HG03097 (cell line): ENCODE data around the gene PVR.
"Not testable (repeated sequence)": the region's sequence is repeated elsewhere in the genome, so short reads cannot be mapped to it uniquely, and the experiment has no call there.

ENCODE experiments used
- ATAC-seq: cut with Tn5 transposase; IDR thresholded peaks from one replicate; pipeline ENCODE4 v1.9.1; 2021; ENCODE audit not compliant: unreplicated experiment, low FRiP score

PVR gene

DNA sequence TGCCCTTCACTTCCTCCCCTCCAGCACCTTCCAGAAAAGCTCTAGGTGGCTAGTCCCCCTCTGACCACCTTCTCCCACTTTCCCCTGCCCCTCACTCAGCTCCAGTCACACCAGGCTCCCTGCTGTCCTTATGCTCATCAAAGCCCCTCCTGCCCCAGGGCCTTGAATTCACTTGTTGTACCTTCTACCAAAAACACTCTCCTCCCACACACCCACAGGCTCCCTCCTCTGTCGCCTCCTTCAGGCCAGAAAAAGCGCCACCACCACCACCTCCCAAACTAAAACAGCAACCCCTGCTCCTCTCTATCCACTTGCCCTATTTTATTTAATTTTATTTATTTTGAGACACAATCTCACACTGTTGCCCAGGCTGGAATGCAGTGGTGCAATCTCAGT is 50.5 kb downstream of the PVR start:
- ATAC-seq: no peak

GRCh38 chr19:44696939-44697669 is 53.4 kb downstream of the PVR start:
- no peak for ATAC-seq

DNA sequence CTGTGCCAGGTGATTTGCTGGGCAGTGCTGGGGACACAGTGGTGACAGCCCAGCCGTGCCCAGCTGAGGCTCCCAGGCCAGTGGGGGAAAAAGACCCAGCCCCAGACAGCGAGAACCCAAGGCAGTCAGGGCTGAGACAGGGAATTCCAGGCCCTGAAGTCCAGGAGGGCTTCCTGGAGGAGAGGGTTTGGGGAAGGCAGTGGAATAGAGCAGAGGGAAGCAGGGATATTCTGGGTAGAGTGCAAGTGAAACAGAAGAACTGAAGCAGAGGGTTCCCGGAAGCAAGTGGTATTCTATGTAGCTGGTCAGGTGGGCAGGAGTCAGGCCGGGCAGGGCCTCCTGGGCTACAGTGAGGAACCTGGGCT is 53.9 kb downstream of the PVR start:
- no peak for ATAC-seq

DNA sequence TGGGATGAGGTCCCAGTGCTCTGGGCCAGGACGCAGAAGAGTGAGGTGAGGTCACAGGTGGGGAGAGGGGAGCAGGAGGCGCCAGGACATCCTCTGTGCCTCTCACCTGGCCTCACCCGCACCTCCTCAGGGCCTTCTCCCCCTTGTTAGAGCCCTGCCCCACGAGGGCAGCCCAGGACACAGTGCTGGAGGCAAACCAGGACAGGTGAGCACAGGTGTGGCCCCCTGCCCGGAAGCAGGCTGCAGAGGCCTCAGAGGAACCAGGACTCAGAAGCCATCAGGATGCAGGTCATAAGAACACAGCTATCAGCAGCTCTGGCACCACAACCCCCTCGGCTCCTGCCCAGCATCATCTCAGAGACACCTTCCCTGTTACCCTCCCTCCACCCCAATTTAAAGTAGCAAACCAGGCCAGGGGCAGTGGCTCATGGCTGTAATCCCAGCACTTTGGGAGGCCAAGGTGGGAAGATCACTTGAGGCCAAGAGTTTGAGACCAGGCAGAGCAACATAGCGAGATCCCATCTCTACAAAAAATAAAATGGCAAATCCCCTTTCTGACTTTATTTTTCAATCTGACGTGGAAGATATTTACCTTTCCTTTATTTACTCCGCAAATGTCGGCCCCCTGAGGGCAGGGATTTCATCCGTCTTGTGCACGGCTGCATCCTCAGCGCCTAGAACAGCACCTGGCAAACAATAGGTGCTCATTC is 54.9 kb downstream of the PVR start, which contains the start of gene CEACAM16:
TSS of gene CEACAM16 (plus strand) at position 660 of the 710 bp plus-strand sequence. CDS start 2,306 bp downstream, outside the sequence.
- no peak for ATAC-seq

DNA sequence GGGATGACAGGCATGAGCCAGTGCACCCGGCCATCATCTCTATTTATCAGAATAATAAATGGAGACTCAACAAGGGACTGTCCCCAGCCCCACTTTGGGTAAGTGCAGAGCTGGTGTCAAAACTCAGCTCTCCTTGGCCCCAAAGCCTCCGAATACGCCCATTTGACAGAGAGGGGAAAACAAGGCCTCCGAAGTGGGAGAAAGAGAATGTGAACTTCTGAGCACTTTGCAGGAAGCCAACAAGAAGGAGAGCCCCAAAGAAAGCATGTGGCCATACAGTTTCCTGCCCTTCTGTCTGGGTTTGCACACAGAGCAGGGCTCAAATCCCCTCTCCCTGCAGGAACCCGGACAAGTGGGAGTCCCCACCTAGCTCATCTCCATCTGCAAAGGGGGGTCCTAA is 56.8 kb downstream of the PVR start:
- ATAC-seq: no peak

DNA sequence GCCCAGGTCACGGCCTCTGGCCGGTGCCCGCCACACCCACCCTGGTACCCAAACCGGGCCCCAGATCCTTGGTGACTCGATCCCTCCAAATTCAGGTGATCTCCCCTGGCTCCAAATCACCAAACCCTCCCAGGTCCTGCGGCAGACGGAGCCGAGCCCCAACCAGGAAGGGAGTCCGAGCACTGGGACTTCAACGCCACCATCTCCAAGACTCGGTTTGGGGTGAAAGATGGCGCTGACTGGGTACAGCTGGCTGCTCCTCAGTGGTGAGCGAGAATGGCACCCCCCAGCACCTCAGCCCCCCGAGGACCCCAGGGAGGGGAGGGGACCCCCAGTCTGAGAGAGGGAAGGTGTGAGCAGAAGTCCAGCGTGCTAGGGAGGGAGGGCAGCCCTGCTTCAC is 57.5 kb downstream of the PVR start:
- ATAC-seq: no peak

DNA sequence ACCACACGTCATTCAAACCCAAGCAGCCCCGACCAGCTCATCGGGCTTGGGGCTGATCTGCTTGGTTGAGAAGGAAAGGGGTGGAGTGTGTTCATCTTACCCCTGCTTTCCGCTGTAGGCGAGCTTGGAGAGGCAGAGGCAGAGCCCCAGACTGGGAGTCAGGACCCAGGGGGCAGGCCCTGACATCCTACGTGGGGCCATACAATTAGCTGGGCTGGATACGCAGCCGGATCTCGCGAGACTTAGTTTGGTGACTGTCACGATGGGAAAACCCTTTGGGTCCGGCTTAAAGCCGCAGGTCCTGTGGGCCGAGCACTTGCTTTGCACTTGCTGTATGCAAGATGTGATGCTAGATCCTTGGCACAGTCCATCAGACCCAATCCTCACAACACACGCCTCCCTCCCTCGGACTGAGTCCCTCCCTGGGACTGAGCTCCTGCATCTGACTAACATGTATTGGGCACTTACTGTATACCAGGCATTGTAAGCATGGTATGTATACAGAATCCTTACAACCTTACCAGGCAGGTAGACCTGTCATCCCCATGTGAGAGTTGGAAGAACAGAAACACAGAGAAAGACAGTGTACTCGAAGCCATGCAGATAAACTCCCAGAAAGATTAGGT is 59.0 kb downstream of the PVR start:
- no peak for ATAC-seq

DNA sequence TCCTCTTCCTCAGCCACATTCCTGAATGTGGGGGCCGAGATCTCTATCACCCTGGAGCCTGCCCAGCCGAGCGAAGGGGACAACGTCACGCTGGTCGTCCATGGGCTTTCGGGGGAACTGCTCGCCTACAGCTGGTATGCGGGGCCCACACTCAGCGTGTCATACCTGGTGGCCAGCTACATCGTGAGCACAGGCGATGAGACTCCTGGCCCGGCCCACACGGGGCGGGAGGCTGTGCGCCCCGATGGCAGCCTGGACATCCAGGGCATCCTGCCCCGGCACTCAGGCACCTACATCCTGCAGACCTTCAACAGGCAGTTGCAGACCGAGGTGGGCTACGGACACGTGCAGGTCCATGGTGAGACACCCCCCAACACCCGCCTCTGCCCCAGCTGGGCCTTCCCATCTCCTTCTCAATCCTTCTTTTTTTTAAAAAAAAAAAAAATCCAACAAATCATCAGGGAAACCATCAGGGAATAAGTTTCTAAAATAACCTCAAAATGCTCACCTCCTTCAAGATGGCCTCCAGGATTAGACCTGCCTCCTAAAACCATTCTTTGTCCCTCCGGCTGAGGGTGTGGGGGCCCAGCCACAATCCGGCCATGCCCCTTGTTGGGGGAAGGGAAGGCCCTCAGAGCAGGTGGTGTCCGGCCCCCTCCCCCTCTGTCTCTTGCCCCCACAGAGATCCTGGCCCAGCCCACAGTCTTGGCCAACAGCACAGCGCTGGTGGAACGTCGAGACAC is 59.8 kb downstream of the PVR start:
- ATAC-seq: no peak

DNA sequence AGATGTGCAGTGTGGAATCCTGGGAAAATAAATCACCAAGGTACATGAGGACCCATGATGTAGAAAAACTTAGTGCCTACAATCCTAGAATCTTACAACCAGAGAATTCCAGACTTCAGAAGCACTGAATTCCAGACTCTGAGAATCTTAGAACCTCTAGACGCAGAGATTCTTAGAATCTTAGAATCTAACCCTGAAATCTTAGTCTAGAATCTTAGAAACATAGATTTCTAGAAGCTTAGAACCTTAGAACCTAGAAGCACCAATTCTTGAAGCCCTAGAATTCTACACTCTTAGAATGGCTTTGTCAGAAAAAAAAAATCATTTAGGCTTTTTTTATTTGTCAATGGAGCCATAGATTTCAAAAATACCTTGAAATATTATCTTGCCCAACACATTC is 61.3 kb downstream of the PVR start:
- ATAC-seq: no peak

- ATAC-seq: no peak
Measured at GRCh38 chr19:44705502-44706010, 61.8 kb downstream of the PVR start.

DNA sequence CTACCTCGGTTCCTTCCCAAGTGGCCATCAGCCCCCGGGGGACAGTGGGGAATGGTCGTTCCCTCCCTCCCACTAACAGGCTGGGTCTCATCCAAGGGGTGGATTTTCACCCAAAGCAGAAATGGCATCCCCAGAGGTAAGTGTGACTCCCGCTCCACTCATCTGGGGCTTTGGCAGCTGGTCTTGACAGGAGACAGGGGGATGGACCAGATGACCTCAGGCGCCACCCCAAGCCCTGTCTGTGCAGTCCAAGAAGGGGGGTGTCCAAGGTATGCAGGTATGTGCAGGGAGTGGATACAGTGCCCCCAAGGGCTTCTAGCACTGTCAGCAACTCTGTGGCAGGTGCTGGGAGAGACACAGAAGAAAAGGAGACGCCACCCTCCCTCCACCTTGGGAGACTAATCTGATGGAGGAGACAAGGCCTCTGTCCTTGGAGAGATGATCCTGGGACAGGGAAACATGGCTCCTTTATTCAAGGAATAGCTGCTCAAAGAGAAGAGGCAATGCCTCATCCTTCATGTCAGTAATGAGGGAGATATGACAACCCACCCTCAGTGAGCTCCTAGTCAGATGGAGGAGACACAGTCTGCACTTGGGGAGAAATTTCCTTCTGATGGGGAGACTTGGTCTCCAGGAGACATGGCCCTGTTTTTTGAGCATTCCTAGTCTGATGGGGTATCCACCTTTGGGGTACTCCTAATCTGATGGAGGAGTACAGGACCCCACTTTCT is 63.0 kb downstream of the PVR start:
- no peak for ATAC-seq

- no peak for ATAC-seq
Measured at GRCh38 chr19:44707794-44708193, 64.1 kb downstream of the PVR start.

- no peak for ATAC-seq
Measured at GRCh38 chr19:44708940-44709339, 65.2 kb downstream of the PVR start.

GRCh38 chr19:44709434-44710266 is 65.9 kb downstream of the PVR start:
- not testable (repeated sequence) for ATAC-seq

DNA sequence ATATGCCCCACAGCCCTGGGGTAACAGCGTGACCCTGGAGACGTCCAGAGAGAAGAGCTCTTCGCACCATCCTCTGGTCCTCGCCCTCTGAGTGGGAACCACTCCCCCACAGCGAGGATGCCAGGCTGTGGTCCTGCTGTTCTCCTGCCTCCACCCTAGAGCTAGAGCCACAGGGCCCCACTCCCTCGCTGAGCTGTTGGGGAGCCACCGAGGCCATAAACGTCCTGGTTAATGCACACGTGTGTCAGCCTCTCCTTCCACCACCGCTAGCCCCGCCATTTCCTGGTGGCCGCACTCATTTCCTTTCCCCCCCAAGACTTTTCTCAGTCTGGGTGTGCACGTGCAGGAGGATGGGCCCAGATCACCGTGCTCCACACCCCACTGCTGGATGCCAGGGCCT is 66.8 kb downstream of the PVR start:
- ATAC-seq: no peak

GRCh38 chr19:44712864-44713515 is 69.3 kb downstream of the PVR start:
- ATAC-seq: no peak
